ENCODE data around the gene GGN. TPM values are rescaled to one million over a fixed set of nuclear protein-coding genes. Genes with fewer than 3 reads are reported as not detected.
A peak's percentile ranks its signal among the peaks of the same experiment; 100 is the strongest.

The GGN gene
- total RNA-seq, 1 experiment from 2014 or later: 1.4 TPM

DNA sequence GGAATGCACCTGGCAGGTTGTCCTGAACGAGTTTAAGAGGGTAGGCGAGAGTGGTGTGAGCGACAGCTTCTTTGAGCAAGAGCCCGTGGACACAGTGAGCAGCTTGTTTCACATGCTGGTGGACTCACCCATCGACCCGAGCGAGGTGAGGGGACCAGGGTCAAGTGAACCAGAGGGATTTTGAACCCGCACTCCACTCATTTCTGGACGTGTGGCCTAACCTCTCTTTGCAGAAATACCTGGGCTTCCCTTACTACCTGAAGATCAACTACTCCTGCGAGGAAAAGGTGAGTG, 50.5 kb downstream of the GGN start:
- peak; percentile 20 for DNase-seq (ENCODE audit: unreplicated experiment)
- ChIA-PET CTCF (interaction anchor here (0.7 to 1.2 kb wide), 2 partner anchors 25 to 551 kb away, joined by 3 read pairs; no protein-coding TSS in a partner anchor), POLR2A (interaction anchor here (0.8 to 2.5 kb wide), 3 partner anchors 38 to 73 kb away, joined by 3 to 37 read pairs (median 3); partner anchors contain the start of genes PSMD8 and SPINT2)
- Mint-ChIP-seq H3K27me3 (ENCODE audit: insufficient read depth, unreplicated experiment) (no peaks in the 10 kb centered on the region), H3K4me1 (ENCODE audit: insufficient read depth, unreplicated experiment) (peaks cover 14% of the 10 kb centered on the region), H3K4me3 (ENCODE audit: unreplicated experiment) (peak overlapping the region; percentile 97), H3K27ac (ENCODE audit: low read depth, unreplicated experiment) (peak overlapping the region; percentile 88), H3K36me3 (ENCODE audit: insufficient read depth, unreplicated experiment) (peaks cover 13% of the 10 kb centered on the region), H3K9me3 (ENCODE audit: unreplicated experiment) (no peaks in the 10 kb centered on the region)
- no peak for TF ChIP-seq CTCF (IDR thresholded peaks at IDR 0.05; ENCODE audit: unreplicated experiment)
- BruUV-seq (replicated peaks): no TSS peak
- intact Hi-C loops (cut with micrococcal nuclease): loop anchor here (2.0 kb wide), 1 partner anchor 51 kb away; the partner anchor contains the start of genes GGN and SPRED3

DNA sequence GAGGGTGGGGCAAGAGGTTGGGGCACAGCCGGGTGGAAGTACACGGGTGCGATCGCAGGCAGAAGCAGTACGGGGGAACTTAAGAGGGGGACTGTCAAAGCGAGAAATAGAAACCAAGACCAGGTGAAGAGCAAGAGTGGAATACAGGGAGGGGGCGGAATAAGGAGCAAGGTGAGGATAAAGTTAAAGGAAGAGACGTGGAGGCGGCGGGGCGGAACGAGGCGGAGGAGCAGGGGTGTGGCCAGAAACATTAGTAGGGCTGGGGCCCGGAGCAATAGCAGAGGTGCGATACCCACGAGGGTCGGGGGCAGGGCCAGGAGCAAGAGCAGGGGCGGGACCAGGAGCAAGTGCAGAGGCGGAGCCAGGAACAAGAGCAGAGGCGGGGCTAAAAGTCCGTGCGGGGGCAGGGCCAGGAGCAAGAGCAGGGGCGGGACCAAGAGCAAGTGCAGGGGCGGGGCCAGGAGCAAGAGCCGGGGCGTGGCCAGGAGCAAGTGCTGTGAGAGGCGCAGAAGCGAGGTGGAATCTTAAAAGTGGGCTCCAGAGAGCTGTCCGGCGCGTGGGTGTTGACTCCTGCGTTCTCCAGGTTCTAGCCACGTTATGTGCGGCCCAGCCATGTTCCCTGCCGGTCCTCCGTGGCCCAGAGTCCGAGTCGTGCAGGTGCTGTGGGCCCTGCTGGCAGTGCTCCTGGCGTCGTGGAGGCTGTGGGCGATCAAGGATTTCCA, 51.0 kb downstream of the GGN start:
- intact Hi-C loops (cut with micrococcal nuclease): loop anchor here (1.0 to 2.0 kb wide), 2 partner anchors 38 to 52 kb away; partner anchors contain the start of genes GGN, PSMD8 and SPRED3
- ChIA-PET POLR2A (interaction anchor here (0.6 to 2.5 kb wide), 10 partner anchors 22 to 1006 kb away, joined by 3 to 37 read pairs (median 4); partner anchors contain the start of genes PSMD8 and SPINT2), CTCF (interaction anchor here (1.0 to 6.7 kb wide), 7 partner anchors 18 to 437 kb away, joined by 5 to 102 read pairs (median 7); partner anchors contain the start of gene KCNK6)
- Mint-ChIP-seq H3K27me3 (ENCODE audit: insufficient read depth, unreplicated experiment) (no peaks in the 10 kb centered on the region), H3K4me1 (ENCODE audit: insufficient read depth, unreplicated experiment) (peaks cover 14% of the 10 kb centered on the region), H3K9me3 (ENCODE audit: unreplicated experiment) (no peaks in the 10 kb centered on the region), H3K4me3 (ENCODE audit: unreplicated experiment) (peak overlapping the region; percentile 97), H3K36me3 (ENCODE audit: insufficient read depth, unreplicated experiment) (peaks cover 13% of the 10 kb centered on the region), H3K27ac (ENCODE audit: low read depth, unreplicated experiment) (peak overlapping the region; percentile 88)
- no TSS peak for BruUV-seq (replicated peaks)
- DNase-seq (ENCODE audit: unreplicated experiment): peak; percentile 96
- no peak for TF ChIP-seq CTCF (IDR thresholded peaks at IDR 0.05; ENCODE audit: unreplicated experiment)

- TF ChIP-seq CTCF (IDR thresholded peaks at IDR 0.05; ENCODE audit: unreplicated experiment): no peak
- H3K27ac Mint-ChIP-seq (ENCODE audit: low read depth, unreplicated experiment): peak overlapping the region; percentile 88
- peak overlapping the region; percentile 97 for H3K4me3 Mint-ChIP-seq (ENCODE audit: unreplicated experiment)
- H3K4me1 Mint-ChIP-seq (ENCODE audit: insufficient read depth, unreplicated experiment): peaks cover 14% of the 10 kb centered on the region
- peak; percentile 98 for DNase-seq (ENCODE audit: unreplicated experiment)
- POLR2A ChIA-PET: interaction anchor here (0.6 to 2.5 kb wide), 13 partner anchors 15 to 1007 kb away, joined by 3 to 37 read pairs (median 5); partner anchors contain the start of genes C19orf33, KCNK6 and PSMD8
- H3K27me3 Mint-ChIP-seq (ENCODE audit: insufficient read depth, unreplicated experiment): no peaks in the 10 kb centered on the region
- no peaks in the 10 kb centered on the region for H3K9me3 Mint-ChIP-seq (ENCODE audit: unreplicated experiment)
- intact Hi-C loops (cut with micrococcal nuclease): loop anchor here (1.0 to 2.0 kb wide), 7 partner anchors 31 to 434 kb away; partner anchors contain the start of genes C19orf33, GGN, PSMD8 and SPRED3
- peaks cover 13% of the 10 kb centered on the region for H3K36me3 Mint-ChIP-seq (ENCODE audit: insufficient read depth, unreplicated experiment)
- CTCF ChIA-PET: interaction anchor here (0.6 to 6.7 kb wide), 19 partner anchors 17 to 968 kb away, joined by 3 to 102 read pairs (median 4); partner anchors contain the start of genes KCNK6 and PSMD8
- no TSS peak for BruUV-seq (replicated peaks)
These were observed 51.7 kb downstream of the GGN start for GRCh38 chr19:38335949-38336637.

Other genes with a start within 250 kb of the GGN start
- 1.0 and 1.2 TPM in 2 replicates for gene DPF1, start 163.8 kb downstream of the GGN start, total RNA-seq (2022)
- not detected in 2 replicates for gene PPP1R14A, start 131.7 kb downstream of the GGN start, total RNA-seq (2022)
- 277 and 333 TPM in 2 replicates for gene SPINT2, start 123.5 kb downstream of the GGN start, total RNA-seq (2022)
- 343 and 381 TPM in 2 replicates for gene C19orf33, start 83.8 kb downstream of the GGN start, total RNA-seq (2022)
- gene YIF1B, start 72.1 kb downstream of the GGN start, total RNA-seq (2022): 49.2 and 60.3 TPM in 2 replicates
- gene KCNK6, start 68.2 kb downstream of the GGN start, total RNA-seq (2022): 5.3 and 6.2 TPM in 2 replicates
- gene CATSPERG, start 52.2 kb downstream of the GGN start, total RNA-seq (2022): 1.4 and 4.5 TPM in 2 replicates
- 289 and 311 TPM in 2 replicates for gene PSMD8, start 13.5 kb downstream of the GGN start, total RNA-seq (2022)
- gene SPRED3, start 663 bp upstream of the GGN start, total RNA-seq (2022): 5.6 and 9.0 TPM in 2 replicates
- 18.8 and 19.9 TPM in 2 replicates for gene FAM98C, start 15.1 kb upstream of the GGN start, total RNA-seq (2022)
- gene RASGRP4, start 38.2 kb upstream of the GGN start, total RNA-seq (2022): not detected in 2 replicates
- 0.28 and 0.32 TPM in 2 replicates for gene RYR1, start 45.7 kb upstream of the GGN start, total RNA-seq (2022)
- 0.56 and 1.9 TPM in 2 replicates for gene MAP4K1, start 229.9 kb upstream of the GGN start, total RNA-seq (2022)
- 342 and 375 TPM in 2 replicates for gene EIF3K, start 231.2 kb upstream of the GGN start, total RNA-seq (2022)